ENCODE measurements around the gene SELENOT.

Gene SELENOT

GRCh38 chr3:150607267-150608065 lies 4.3 kb downstream of the SELENOT start:
- DNase-seq: no peak
- Histone ChIP-seq H3K4me3 (ENCODE audit: low read length) (peak overlapping the region; percentile 27), H3K4me2 (ENCODE audit: low read depth, low read length) (peak overlapping the region; percentile 52), H3K9me2 (replicated peaks; ENCODE audit: insufficient read depth, low read length) (no peaks in the 10 kb centered on the region), H3K79me2 (ENCODE audit: low read length) (peaks cover 100% of the 10 kb centered on the region), H3K27ac (ENCODE audit: low read length) (no peak overlapping the region), H2AFZ (ENCODE audit: low read length) (no peak overlapping the region), H3K9me3 (replicated peaks; ENCODE audit: insufficient read depth, low read length) (no peaks in the 10 kb centered on the region), H3F3A (ENCODE audit: insufficient read depth, low read length) (peaks cover 33% of the 10 kb centered on the region), H3K4me1 (ENCODE audit: low read length) (peaks cover 49% of the 10 kb centered on the region), H3K36me3 (replicated peaks; ENCODE audit: insufficient read depth, low read length) (peaks cover 20% of the 10 kb centered on the region), H4K20me1 (ENCODE audit: insufficient read depth, low read length) (peaks cover 60% of the 10 kb centered on the region), H3K27me3 (replicated peaks; ENCODE audit: insufficient read depth, low read length) (no peaks in the 10 kb centered on the region), H3K9ac (ENCODE audit: low read length) (no peak overlapping the region)
- TF ChIP-seq EZH2phosphoT487 (IDR thresholded peaks at IDR 0.05; ENCODE audit: low read length): no peak
- TF ChIP-seq EZH2 (optimal IDR thresholded peaks at IDR 0.05; ENCODE audit: low read depth, low read length): no peak
- no peak for TF ChIP-seq CTCF (IDR thresholded peaks at IDR 0.05; ENCODE audit: low read length)

GRCh38 chr3:150609988-150610387 lies 6.9 kb downstream of the SELENOT start:
- TF ChIP-seq CTCF (IDR thresholded peaks at IDR 0.05; ENCODE audit: low read length) (no peak), EZH2 (optimal IDR thresholded peaks at IDR 0.05; ENCODE audit: low read depth, low read length) (no peak), EZH2phosphoT487 (IDR thresholded peaks at IDR 0.05; ENCODE audit: low read length) (no peak)
- H3K79me2 ChIP-seq (ENCODE audit: low read length): peaks cover 95% of the 10 kb centered on the region
- no peaks in the 10 kb centered on the region for H3K9me2 ChIP-seq (replicated peaks; ENCODE audit: insufficient read depth, low read length)
- H3K4me3 ChIP-seq (ENCODE audit: low read length): no peak overlapping the region
- H3K9ac ChIP-seq (ENCODE audit: low read length): no peak overlapping the region
- H3K9me3 ChIP-seq (replicated peaks; ENCODE audit: insufficient read depth, low read length): no peaks in the 10 kb centered on the region
- peaks cover 49% of the 10 kb centered on the region for H3K4me1 ChIP-seq (ENCODE audit: low read length)
- H4K20me1 ChIP-seq (ENCODE audit: insufficient read depth, low read length): peaks cover 68% of the 10 kb centered on the region
- no peak overlapping the region for H3K27ac ChIP-seq (ENCODE audit: low read length)
- peak overlapping the region; percentile 52; the same call in 1 of the 2 replicates for H3K4me2 ChIP-seq (ENCODE audit: low read depth, low read length)
- H2AFZ ChIP-seq (ENCODE audit: low read length): no peak overlapping the region
- H3K27me3 ChIP-seq (replicated peaks; ENCODE audit: insufficient read depth, low read length): no peaks in the 10 kb centered on the region
- DNase-seq: no peak
- H3K36me3 ChIP-seq (replicated peaks; ENCODE audit: insufficient read depth, low read length): peaks cover 34% of the 10 kb centered on the region
- peaks cover 18% of the 10 kb centered on the region; the same call in 1 of the 2 replicates for H3F3A ChIP-seq (ENCODE audit: insufficient read depth, low read length)

DNA sequence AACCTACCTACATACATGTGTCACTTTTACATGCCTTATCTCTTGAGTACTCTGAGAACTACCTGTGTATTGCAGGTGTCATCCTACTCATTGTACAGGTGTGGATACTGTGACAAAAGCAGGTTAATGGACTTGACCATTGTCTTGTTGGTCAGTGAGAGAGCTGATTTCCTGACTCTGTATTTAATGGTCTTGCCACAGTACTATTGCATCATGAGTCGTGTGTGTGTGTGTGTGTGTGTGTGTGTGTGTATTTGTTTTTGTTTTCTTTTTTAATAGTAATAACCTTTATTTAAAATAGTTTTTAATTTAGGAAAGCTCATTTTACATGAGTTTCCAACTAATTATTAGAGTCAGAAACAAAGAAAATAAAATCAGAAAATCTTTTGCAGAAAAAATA lies 7.7 kb downstream of the SELENOT start:
- Histone ChIP-seq H3F3A (ENCODE audit: insufficient read depth, low read length) (peaks cover 18% of the 10 kb centered on the region; the same call in 1 of the 2 replicates), H3K9ac (ENCODE audit: low read length) (no peak overlapping the region), H3K79me2 (ENCODE audit: low read length) (peaks cover 87% of the 10 kb centered on the region), H3K36me3 (replicated peaks; ENCODE audit: insufficient read depth, low read length) (peaks cover 34% of the 10 kb centered on the region), H3K4me1 (ENCODE audit: low read length) (peaks cover 47% of the 10 kb centered on the region), H3K4me2 (ENCODE audit: low read depth, low read length) (peak overlapping the region; percentile 52; the same call in 1 of the 2 replicates), H3K9me2 (replicated peaks; ENCODE audit: insufficient read depth, low read length) (no peaks in the 10 kb centered on the region), H3K9me3 (replicated peaks; ENCODE audit: insufficient read depth, low read length) (no peaks in the 10 kb centered on the region), H3K27me3 (replicated peaks; ENCODE audit: insufficient read depth, low read length) (no peaks in the 10 kb centered on the region), H4K20me1 (ENCODE audit: insufficient read depth, low read length) (peaks cover 66% of the 10 kb centered on the region), H2AFZ (ENCODE audit: low read length) (no peak overlapping the region), H3K4me3 (ENCODE audit: low read length) (no peak overlapping the region), H3K27ac (ENCODE audit: low read length) (no peak overlapping the region)
- no peak for TF ChIP-seq EZH2 (optimal IDR thresholded peaks at IDR 0.05; ENCODE audit: low read depth, low read length)
- no peak for TF ChIP-seq CTCF (IDR thresholded peaks at IDR 0.05; ENCODE audit: low read length)
- TF ChIP-seq EZH2phosphoT487 (IDR thresholded peaks at IDR 0.05; ENCODE audit: low read length): no peak
- no peak for DNase-seq
